ENCODE measurements around the gene DACH1.

The DACH1 gene

GRCh38 chr13:71499235-71499634, 367.8 kb downstream of the DACH1 start:
- no peak for DNase-seq (ENCODE audit: low read depth)
- no peak overlapping the region for H3K4me3 ChIP-seq (ENCODE audit: low read depth, low read length)
- TF ChIP-seq CTCF (conservative IDR thresholded peaks at IDR 0.05; ENCODE audit: low read depth, low read length): no peak

GRCh38 chr13:71493189-71493588, 373.8 kb downstream of the DACH1 start:
- TF ChIP-seq CTCF (conservative IDR thresholded peaks at IDR 0.05; ENCODE audit: low read depth, low read length): no peak
- no peak for DNase-seq (ENCODE audit: low read depth)

GRCh38 chr13:71492346-71492871, 374.6 kb downstream of the DACH1 start:
- DNase-seq (ENCODE audit: low read depth): no peak
- no peak for TF ChIP-seq CTCF (conservative IDR thresholded peaks at IDR 0.05; ENCODE audit: low read depth, low read length)
- no peak overlapping the region for H3K4me3 ChIP-seq (ENCODE audit: low read depth, low read length)

More at GRCh38 chr13:71493189-71493588, 373.8 kb downstream of the DACH1 start:
- H3K4me3 ChIP-seq (ENCODE audit: low read depth, low read length): no peak overlapping the region

- TF ChIP-seq CTCF (conservative IDR thresholded peaks at IDR 0.05; ENCODE audit: low read depth, low read length): no peak
- DNase-seq (ENCODE audit: low read depth): no peak
- no peak overlapping the region for H3K4me3 ChIP-seq (ENCODE audit: low read depth, low read length)
These were observed 376.0 kb downstream of the DACH1 start for GRCh38 chr13:71491010-71491409.

GRCh38 chr13:71489041-71489440, 378.0 kb downstream of the DACH1 start:
- H3K4me3 ChIP-seq (ENCODE audit: low read depth, low read length): no peak overlapping the region
- no peak for TF ChIP-seq CTCF (conservative IDR thresholded peaks at IDR 0.05; ENCODE audit: low read depth, low read length)
- no peak for DNase-seq (ENCODE audit: low read depth)

- no peak for DNase-seq (ENCODE audit: low read depth)
- H3K4me3 ChIP-seq (ENCODE audit: low read depth, low read length): no peak overlapping the region
- no peak for TF ChIP-seq CTCF (conservative IDR thresholded peaks at IDR 0.05; ENCODE audit: low read depth, low read length)
These were observed 378.8 kb downstream of the DACH1 start for GRCh38 chr13:71488201-71488600.

- TF ChIP-seq CTCF (conservative IDR thresholded peaks at IDR 0.05; ENCODE audit: low read depth, low read length): no peak
- DNase-seq (ENCODE audit: low read depth): no peak
These were observed 381.1 kb downstream of the DACH1 start for GRCh38 chr13:71485913-71486312.

More at GRCh38 chr13:71485913-71486312, 381.1 kb downstream of the DACH1 start:
- no peak overlapping the region for H3K4me3 ChIP-seq (ENCODE audit: low read depth, low read length)
